Lower leg skin (tissue), 4 donors: ENCODE data around the gene XRCC4. TPM values are rescaled to one million over a fixed set of nuclear protein-coding genes. Genes with fewer than 3 reads are reported as not detected.

ENCODE experiments used
- DNase-seq, 2 donors: peaks; one replicate each; pipeline ENCODE4 v3.0.0-alpha.2; 2019; ENCODE audit warnings: low spot score in 2 of 2
- H3K4me3 ChIP-seq: fragments of 200-600 bp; sonication (generic); 2 replicates; pipeline ENCODE4 v1.5.1; 2017; ENCODE audit warnings: mild to moderate bottlenecking, low read depth; ENCODE audit not compliant: poor library complexity, severe bottlenecking
- CTCF ChIP-seq, 3 donors: fragments of 450-650 bp; IDR thresholded peaks; one replicate each; pipeline ENCODE4 v1.5.1; 2016; ENCODE audit warnings: antibody characterized with exemption in 3 of 3, mild to moderate bottlenecking in 3 of 3, moderate library complexity in 2 of 3
- POLR2A ChIP-seq, 2 donors: fragments of 450-650 bp; IDR thresholded peaks; one replicate each; pipeline ENCODE4 v1.6.1; 2016 to 2017; ENCODE audit warnings: antibody characterized with exemption in 2 of 2, mild to moderate bottlenecking in 1 of 2, moderate library complexity in 1 of 2
- WGBS, 2 donors: methylation state at CpG; one replicate each; pipeline ENCODE4 v1.1.5; 2018; 5-methylcytosine and 5-hydroxymethylcytosine counted together
- intact Hi-C: fragments of 100-400 bp; cut with DNase I; formaldehyde crosslinking; loops from one replicate; pipeline ENCODE4 v1.15.0; 2023; ENCODE audit warnings: low total_unique reads
- total RNA-seq, 4 donors: library from RNA; depleted of rRNA; stranded (reverse); fragments of >200 nt; gene quantifications; one replicate each; pipeline ENCODE4 v1.1.0, GENCODE V29; 2016

The XRCC4 gene
- total RNA-seq, 4 donors from 2014 or later, result 2.0 to 7.0 (median 4.2) TPM

- TF ChIP-seq CTCF (IDR thresholded peaks at IDR 0.05), result no peak
- no peak for TF ChIP-seq POLR2A (IDR thresholded peaks at IDR 0.05)
- 87 to 94% methylated on average over 2 of the region's 2 CpGs for WGBS, 2 donors
- intact Hi-C loops, result no loop called here
- H3K4me3 ChIP-seq, result no peak overlapping the region
- DNase-seq, result no peak
These were observed 150.3 kb downstream of the XRCC4 start for GRCh38 chr5:83227611-83228010.

- TF ChIP-seq POLR2A (IDR thresholded peaks at IDR 0.05) (no peak), CTCF (IDR thresholded peaks at IDR 0.05) (no peak)
- DNase-seq, result no peak
- no peak overlapping the region for H3K4me3 ChIP-seq
- intact Hi-C loops, result no loop called here
These were observed 153.2 kb downstream of the XRCC4 start for GRCh38 chr5:83230511-83230910.

GRCh38 chr5:83244516-83244915 is 167.2 kb downstream of the XRCC4 start:
- no peak for DNase-seq
- no peak for TF ChIP-seq CTCF (IDR thresholded peaks at IDR 0.05)
- TF ChIP-seq POLR2A (IDR thresholded peaks at IDR 0.05), result no peak
- 83 to 95% methylated on average over 1 of the region's 1 CpG for WGBS, 2 donors
- H3K4me3 ChIP-seq, result no peak overlapping the region
- intact Hi-C loops, result no loop called here

GRCh38 chr5:83245037-83245436 is 167.7 kb downstream of the XRCC4 start:
- intact Hi-C loops, result no loop called here
- 94 to 96% methylated on average over 3 of the region's 3 CpGs for WGBS, 2 donors
- no peak overlapping the region for H3K4me3 ChIP-seq
- DNase-seq, result no peak
- TF ChIP-seq CTCF (IDR thresholded peaks at IDR 0.05) (no peak), POLR2A (IDR thresholded peaks at IDR 0.05) (no peak)

GRCh38 chr5:83246071-83246470 is 168.7 kb downstream of the XRCC4 start:
- intact Hi-C loops, result no loop called here
- H3K4me3 ChIP-seq, result no peak overlapping the region
- no peak for DNase-seq
- no peak for TF ChIP-seq CTCF (IDR thresholded peaks at IDR 0.05)
- TF ChIP-seq POLR2A (IDR thresholded peaks at IDR 0.05), result no peak
- WGBS, 2 donors, result 78 to 79% methylated on average over 1 of the region's 1 CpG

- intact Hi-C loops, result no loop called here
- TF ChIP-seq CTCF (IDR thresholded peaks at IDR 0.05) (no peak), POLR2A (IDR thresholded peaks at IDR 0.05) (no peak)
- WGBS, 2 donors, result 44 to 59% methylated on average over 4 of the region's 4 CpGs
- no peak overlapping the region for H3K4me3 ChIP-seq
- no peak for DNase-seq
These were observed 171.8 kb downstream of the XRCC4 start for GRCh38 chr5:83249156-83249555.
